Measurements from ENCODE around the gene GGT6.

GGT6 gene

DNA sequence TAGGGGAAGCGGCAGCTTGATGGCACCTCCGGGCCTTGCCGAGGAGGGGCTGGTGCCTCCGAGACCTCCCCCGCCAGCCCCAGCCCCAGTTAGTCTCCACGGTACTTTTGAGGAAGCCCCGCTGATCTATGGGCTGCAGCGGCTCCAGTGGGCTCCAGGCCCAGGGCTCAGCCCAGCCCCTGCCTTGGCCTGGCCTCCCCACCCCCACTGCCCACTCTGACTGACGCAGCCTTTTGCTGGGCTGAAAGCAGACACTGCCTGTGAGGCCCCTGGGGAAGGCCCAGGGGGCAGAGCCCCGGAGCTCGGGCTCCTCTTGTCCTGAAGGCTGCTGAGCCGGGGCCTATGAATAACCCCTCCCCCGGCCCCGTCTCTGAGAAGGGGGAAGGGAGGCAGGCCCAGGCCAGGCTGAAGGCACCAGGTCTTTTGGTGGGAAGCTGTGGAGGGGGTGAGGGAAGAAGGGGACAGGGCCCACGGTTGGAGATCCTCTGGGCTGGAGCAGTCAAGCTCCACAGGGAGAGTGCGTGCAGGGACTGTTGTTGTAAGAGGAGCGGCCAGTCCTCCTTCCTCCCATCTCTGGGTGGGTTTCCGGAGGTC lies 16.4 kb upstream of the GGT6 start:
- Histone ChIP-seq H3K4me3 (ENCODE audit: low read length) (no peak overlapping the region), H3K36me3 (ENCODE audit: control insufficient read depth, insufficient read depth, low read length) (no peaks in the 10 kb centered on the region), H3K9me3 (ENCODE audit: control insufficient read depth, insufficient read depth, low read length) (no peaks in the 10 kb centered on the region), H3K4me1 (ENCODE audit: control insufficient read depth, insufficient read depth, low read length) (peaks cover 15% of the 10 kb centered on the region), H3K27me3 (ENCODE audit: control insufficient read depth, insufficient read depth, low read length) (no peaks in the 10 kb centered on the region), H3K27ac (ENCODE audit: low read length) (no peak overlapping the region)
- DNase-seq (ENCODE audit: low read depth, low spot score) = no peak
- no CpG with 5 or more reads among the region's 18 CpGs for WGBS (ENCODE audit: insufficient coverage, insufficient read length)

DNA sequence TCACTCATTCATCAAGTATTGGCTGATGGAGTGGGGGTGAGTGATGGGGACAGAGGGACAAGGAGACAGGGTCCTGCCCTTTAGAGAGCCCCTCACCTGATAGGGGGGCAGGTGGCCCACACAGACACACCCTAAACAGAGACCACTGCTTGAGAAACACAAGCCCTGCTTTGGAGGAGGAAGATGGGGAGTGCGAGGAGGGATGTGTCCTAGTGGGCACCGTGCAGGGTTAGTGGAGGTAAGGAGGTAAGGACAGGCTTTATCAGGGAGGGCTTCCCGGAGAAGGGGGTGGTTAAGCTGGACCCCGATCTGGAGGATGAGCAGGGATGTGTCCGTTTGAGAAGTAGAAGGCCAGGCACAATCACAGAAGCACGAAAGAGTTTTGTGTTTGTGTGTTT lies 15.8 kb upstream of the GGT6 start:
- no peak overlapping the region for H3K4me3 ChIP-seq (ENCODE audit: low read length)
- H3K36me3 ChIP-seq (ENCODE audit: control insufficient read depth, insufficient read depth, low read length) = no peaks in the 10 kb centered on the region
- no CpG with 5 or more reads among the region's 6 CpGs for WGBS (ENCODE audit: insufficient coverage, insufficient read length)
- no peaks in the 10 kb centered on the region for H3K9me3 ChIP-seq (ENCODE audit: control insufficient read depth, insufficient read depth, low read length)
- no peak for DNase-seq (ENCODE audit: low read depth, low spot score)
- H3K27ac ChIP-seq (ENCODE audit: low read length) = no peak overlapping the region
- H3K4me1 ChIP-seq (ENCODE audit: control insufficient read depth, insufficient read depth, low read length) = peaks cover 15% of the 10 kb centered on the region
- no peaks in the 10 kb centered on the region for H3K27me3 ChIP-seq (ENCODE audit: control insufficient read depth, insufficient read depth, low read length)

DNA sequence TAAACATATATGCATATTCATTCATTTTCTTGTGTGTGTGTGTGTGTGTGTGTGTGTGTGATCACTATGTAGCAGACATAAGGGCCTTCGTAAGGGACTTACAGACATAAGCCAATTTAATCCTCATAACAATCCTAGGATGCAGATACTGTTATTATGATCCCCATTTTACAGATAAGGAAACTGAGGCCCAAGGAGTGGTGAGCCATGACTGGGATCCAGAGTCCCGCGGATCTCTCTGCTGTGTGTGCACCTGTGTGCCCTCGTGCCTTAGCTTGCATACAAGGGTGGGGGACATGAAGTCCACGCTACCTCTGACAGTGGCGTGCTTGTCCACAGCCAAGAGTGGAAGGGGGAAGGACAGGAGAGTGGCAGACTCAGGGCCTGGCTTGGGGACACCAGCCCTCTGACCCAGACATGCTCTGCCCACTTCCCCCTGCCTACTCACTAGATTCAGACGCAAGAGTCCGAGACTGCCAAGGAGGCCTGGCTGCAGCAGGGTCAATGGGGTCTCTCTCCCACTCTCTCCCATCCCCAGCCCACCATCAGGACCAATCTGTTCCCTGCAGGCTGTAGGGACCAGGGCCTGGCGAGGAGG lies 14.2 kb upstream of the GGT6 start:
- Histone ChIP-seq H3K4me1 (ENCODE audit: control insufficient read depth, insufficient read depth, low read length) (peaks cover 15% of the 10 kb centered on the region), H3K27me3 (ENCODE audit: control insufficient read depth, insufficient read depth, low read length) (no peaks in the 10 kb centered on the region), H3K27ac (ENCODE audit: low read length) (no peak overlapping the region), H3K9me3 (ENCODE audit: control insufficient read depth, insufficient read depth, low read length) (no peaks in the 10 kb centered on the region), H3K4me3 (ENCODE audit: low read length) (no peak overlapping the region), H3K36me3 (ENCODE audit: control insufficient read depth, insufficient read depth, low read length) (no peaks in the 10 kb centered on the region)
- no peak for DNase-seq (ENCODE audit: low read depth, low spot score)
- WGBS (ENCODE audit: insufficient coverage, insufficient read length) = no CpG with 5 or more reads among the region's 9 CpGs

DNA sequence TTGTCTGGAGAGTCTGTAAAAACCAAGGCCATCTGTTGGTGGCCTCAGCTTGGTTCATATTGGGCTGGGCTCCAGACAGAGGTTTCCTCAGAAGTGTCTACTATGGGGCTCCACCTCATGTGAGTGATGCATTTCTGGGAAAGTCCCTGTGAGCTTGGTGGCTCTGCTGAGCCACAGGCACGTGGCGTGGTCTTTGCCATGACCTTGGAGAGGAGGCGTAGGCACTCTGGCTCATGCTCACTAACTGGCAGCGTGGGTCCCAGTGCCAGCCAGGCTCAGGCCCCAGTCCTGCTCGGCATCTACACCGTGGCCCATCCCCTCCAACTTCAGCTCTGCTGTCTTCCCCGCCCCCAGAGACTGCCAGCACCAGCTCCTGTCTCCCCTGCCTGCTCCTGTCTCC lies 13.3 kb upstream of the GGT6 start:
- Histone ChIP-seq H3K9me3 (ENCODE audit: control insufficient read depth, insufficient read depth, low read length) (no peaks in the 10 kb centered on the region), H3K27ac (ENCODE audit: low read length) (no peak overlapping the region), H3K27me3 (ENCODE audit: control insufficient read depth, insufficient read depth, low read length) (no peaks in the 10 kb centered on the region), H3K4me1 (ENCODE audit: control insufficient read depth, insufficient read depth, low read length) (peaks cover 15% of the 10 kb centered on the region), H3K4me3 (ENCODE audit: low read length) (no peak overlapping the region), H3K36me3 (ENCODE audit: control insufficient read depth, insufficient read depth, low read length) (no peaks in the 10 kb centered on the region)
- no CpG with 5 or more reads among the region's 7 CpGs for WGBS (ENCODE audit: insufficient coverage, insufficient read length)
- no peak for DNase-seq (ENCODE audit: low read depth, low spot score)

DNA sequence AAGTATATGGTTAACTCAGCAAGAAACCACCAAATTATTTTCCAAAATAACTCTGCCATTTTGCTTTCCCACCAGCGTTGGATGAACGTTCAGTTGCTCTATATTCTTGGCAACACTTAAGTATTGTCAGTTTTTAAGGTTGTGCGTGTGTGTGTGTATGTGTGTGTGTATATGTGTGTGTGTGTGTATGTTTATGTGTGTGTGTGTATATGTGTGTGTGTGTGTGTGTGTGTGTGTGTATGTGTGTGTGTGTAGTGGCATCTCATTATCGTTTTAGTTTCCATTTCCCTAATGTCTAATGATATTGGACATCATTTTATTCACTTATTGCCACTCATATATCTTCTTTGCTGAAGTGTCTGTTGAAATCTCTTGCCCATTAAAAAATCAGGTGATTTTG lies 12.7 kb upstream of the GGT6 start:
- Histone ChIP-seq H3K4me3 (ENCODE audit: low read length) (no peak overlapping the region), H3K36me3 (ENCODE audit: control insufficient read depth, insufficient read depth, low read length) (no peaks in the 10 kb centered on the region), H3K27me3 (ENCODE audit: control insufficient read depth, insufficient read depth, low read length) (no peaks in the 10 kb centered on the region), H3K9me3 (ENCODE audit: control insufficient read depth, insufficient read depth, low read length) (no peaks in the 10 kb centered on the region), H3K27ac (ENCODE audit: low read length) (no peak overlapping the region), H3K4me1 (ENCODE audit: control insufficient read depth, insufficient read depth, low read length) (peaks cover 15% of the 10 kb centered on the region)
- WGBS (ENCODE audit: insufficient coverage, insufficient read length) = 100% methylated on average over 1 of the region's 4 CpGs
- no peak for DNase-seq (ENCODE audit: low read depth, low spot score)

DNA sequence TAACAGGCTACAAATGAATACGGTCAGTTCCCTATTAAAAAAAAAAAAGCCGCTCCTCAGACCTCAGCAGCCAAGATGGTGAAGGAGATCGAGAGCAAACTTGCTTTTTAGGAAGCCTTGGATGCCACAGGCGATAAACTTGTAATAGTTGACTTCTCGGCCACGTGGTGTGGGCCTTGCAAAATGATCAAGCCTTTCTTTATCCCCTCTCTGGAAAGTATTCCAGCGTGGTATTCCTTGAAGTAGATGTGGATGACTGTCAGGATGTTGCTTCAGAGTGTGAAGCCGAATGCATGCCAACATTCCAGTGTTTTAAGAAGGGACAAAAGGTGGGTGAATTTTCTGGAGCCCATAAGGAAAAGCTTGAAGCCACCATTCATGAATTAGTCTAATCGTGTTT lies 11.8 kb upstream of the GGT6 start:
- Histone ChIP-seq H3K27ac (ENCODE audit: low read length) (no peak overlapping the region), H3K36me3 (ENCODE audit: control insufficient read depth, insufficient read depth, low read length) (no peaks in the 10 kb centered on the region), H3K4me3 (ENCODE audit: low read length) (no peak overlapping the region), H3K4me1 (ENCODE audit: control insufficient read depth, insufficient read depth, low read length) (peaks cover 13% of the 10 kb centered on the region), H3K9me3 (ENCODE audit: control insufficient read depth, insufficient read depth, low read length) (no peaks in the 10 kb centered on the region), H3K27me3 (ENCODE audit: control insufficient read depth, insufficient read depth, low read length) (no peaks in the 10 kb centered on the region)
- no CpG with 5 or more reads among the region's 9 CpGs for WGBS (ENCODE audit: insufficient coverage, insufficient read length)
- DNase-seq (ENCODE audit: low read depth, low spot score) = no peak

DNA sequence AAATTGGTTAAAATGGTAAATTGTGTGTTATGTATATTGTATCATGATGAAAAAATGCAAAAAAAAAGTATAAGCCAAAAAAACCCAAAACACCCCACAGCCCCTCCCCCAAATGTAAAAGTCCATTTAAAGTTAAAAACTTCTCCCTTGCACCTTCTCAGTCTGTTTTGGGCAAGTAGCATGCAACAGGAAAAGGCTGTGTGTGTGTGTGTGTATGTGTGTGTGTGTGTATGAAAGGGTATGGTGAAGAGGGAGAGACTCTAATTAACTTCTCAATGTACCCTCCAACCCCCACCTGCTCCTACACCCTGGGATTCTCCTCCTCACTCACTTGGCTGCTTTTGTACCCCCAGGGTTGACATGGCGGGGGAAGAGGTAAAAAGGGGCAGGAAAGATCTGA lies 9.2 kb upstream of the GGT6 start:
- no peaks in the 10 kb centered on the region for H3K27me3 ChIP-seq (ENCODE audit: control insufficient read depth, insufficient read depth, low read length)
- DNase-seq (ENCODE audit: low read depth, low spot score) = no peak
- H3K4me1 ChIP-seq (ENCODE audit: control insufficient read depth, insufficient read depth, low read length) = no peaks in the 10 kb centered on the region
- H3K27ac ChIP-seq (ENCODE audit: low read length) = no peak overlapping the region
- no peaks in the 10 kb centered on the region for H3K36me3 ChIP-seq (ENCODE audit: control insufficient read depth, insufficient read depth, low read length)
- WGBS (ENCODE audit: insufficient coverage, insufficient read length) = no CpG with 5 or more reads among the region's 1 CpG
- H3K4me3 ChIP-seq (ENCODE audit: low read length) = no peak overlapping the region
- no peaks in the 10 kb centered on the region for H3K9me3 ChIP-seq (ENCODE audit: control insufficient read depth, insufficient read depth, low read length)

DNA sequence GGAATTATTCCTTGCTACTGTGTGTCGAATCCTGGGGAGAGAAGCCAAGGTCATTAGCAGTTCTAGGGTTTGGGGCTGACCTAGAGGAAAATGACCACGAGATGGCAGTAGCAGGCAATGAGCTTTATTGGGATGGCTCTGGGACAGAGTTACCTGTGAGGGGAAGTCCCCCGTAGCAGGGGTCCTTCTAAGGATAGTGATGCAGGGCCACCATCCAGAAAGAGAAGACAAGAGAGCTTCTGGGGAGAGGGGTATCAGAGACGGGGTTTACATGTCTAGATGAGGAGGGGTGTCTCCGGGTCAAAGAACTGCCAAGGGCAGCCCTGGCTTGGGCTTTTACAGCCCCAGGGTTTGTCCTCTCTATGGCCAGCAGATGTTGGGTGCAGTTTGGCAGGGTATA lies 6.4 kb upstream of the GGT6 start:
- Histone ChIP-seq H3K9me3 (ENCODE audit: control insufficient read depth, insufficient read depth, low read length) (no peaks in the 10 kb centered on the region), H3K36me3 (ENCODE audit: control insufficient read depth, insufficient read depth, low read length) (no peaks in the 10 kb centered on the region), H3K4me1 (ENCODE audit: control insufficient read depth, insufficient read depth, low read length) (no peaks in the 10 kb centered on the region), H3K27ac (ENCODE audit: low read length) (no peak overlapping the region), H3K27me3 (ENCODE audit: control insufficient read depth, insufficient read depth, low read length) (no peaks in the 10 kb centered on the region), H3K4me3 (ENCODE audit: low read length) (no peak overlapping the region)
- no CpG with 5 or more reads among the region's 5 CpGs for WGBS (ENCODE audit: insufficient coverage, insufficient read length)
- DNase-seq (ENCODE audit: low read depth, low spot score) = peak; percentile 90

DNA sequence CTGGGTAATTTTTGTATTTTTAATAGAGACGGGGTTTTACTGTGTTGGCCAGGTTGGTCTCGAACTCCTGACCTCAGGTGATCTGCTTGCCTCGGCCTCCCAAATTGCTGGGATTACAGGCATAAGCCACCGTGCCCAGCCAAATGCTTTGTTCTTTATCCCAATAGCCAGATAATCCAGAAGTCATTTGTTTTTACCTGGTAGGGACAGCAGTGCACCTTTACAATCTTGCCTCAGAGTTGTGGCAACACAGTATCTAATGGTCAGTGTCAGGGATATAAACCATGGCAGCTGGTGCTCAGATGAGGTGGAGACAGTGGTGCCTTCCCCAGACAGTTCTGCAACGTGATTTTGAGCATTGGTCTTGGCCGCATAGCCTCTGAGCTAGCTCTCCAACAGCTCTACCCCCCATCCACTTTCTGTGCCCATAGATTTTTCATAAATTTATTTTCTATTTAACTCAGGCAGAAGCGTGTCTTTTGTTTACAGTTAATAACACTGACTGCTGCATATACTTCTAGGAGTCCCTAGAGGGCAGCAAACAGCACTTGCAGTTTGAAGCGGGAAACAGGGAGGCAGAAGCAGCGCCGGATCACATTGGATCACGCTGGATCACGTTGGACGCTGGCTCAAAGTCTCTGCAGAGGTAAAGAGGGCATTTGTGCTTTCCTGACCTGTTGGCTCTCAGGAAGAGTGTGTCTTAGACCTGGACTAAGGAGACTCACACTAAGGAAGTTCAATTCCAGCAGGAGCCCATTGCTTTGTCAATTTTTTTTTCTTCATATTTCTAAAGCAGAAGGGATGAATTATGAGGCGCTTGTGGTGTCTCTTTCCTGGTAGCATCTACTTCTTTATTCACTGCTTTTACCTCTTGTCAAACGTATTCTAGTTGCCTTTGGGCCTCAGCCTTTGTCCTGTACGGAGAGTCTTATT lies 5.1 kb upstream of the GGT6 start:
- Histone ChIP-seq H3K36me3 (ENCODE audit: control insufficient read depth, insufficient read depth, low read length) (no peaks in the 10 kb centered on the region), H3K4me3 (ENCODE audit: low read length) (no peak overlapping the region), H3K27me3 (ENCODE audit: control insufficient read depth, insufficient read depth, low read length) (no peaks in the 10 kb centered on the region), H3K4me1 (ENCODE audit: control insufficient read depth, insufficient read depth, low read length) (no peaks in the 10 kb centered on the region), H3K9me3 (ENCODE audit: control insufficient read depth, insufficient read depth, low read length) (no peaks in the 10 kb centered on the region), H3K27ac (ENCODE audit: low read length) (no peak overlapping the region)
- DNase-seq (ENCODE audit: low read depth, low spot score) = peak; percentile 78
- WGBS (ENCODE audit: insufficient coverage, insufficient read length) = no CpG with 5 or more reads among the region's 16 CpGs

DNA sequence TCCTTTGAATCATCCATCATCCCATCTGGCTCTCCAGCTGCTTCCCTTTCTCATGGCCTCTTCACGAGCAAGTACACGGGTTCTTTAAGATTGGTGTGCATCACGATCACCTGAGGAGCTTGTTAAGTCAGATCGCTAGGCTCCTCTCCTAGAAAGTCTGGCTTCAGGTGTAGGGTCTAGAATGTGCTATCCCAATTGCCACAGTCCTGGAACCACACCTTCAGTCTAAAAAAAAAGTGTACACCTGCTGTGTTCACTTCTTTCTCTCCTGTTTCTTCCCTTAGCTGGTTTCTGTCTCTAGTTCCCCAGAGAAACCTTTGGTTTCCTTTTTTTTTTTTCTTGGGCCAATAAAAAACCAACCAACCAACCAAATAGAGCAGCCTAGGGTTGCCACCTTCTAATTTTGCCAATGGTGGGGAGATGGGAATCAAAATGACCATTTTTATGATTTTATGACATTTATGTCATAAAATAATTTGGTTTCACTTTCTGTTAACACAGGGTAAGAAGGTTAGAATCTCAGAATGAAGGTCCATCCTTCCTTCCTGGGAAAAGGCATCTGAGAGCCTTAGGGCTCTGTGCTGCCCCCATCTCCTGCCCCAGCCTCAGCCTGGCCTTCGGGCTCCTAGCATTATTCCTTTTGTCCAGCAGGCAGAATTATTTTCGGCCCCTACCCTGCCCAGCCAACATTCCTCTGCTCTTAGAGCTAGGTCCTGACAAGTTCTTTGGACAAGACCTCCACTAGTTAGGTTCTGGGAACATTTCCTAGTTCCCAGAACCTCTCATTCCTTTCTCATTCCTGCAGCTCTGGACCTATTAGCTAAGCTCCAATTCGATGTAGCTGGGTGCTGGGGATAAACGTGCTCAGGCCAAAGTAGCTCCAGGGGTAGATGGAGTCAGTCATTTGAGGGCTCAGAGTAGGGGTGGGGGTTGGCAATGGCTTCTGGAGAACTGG lies 1.9 kb upstream of the GGT6 start:
- H3K36me3 ChIP-seq (ENCODE audit: control insufficient read depth, insufficient read depth, low read length) = no peaks in the 10 kb centered on the region; the same call in 1 of the 2 replicates
- DNase-seq (ENCODE audit: low read depth, low spot score) = no peak
- H3K4me1 ChIP-seq (ENCODE audit: control insufficient read depth, insufficient read depth, low read length) = no peaks in the 10 kb centered on the region; the same call in 1 of the 2 replicates
- H3K27me3 ChIP-seq (ENCODE audit: control insufficient read depth, insufficient read depth, low read length) = no peaks in the 10 kb centered on the region
- no peaks in the 10 kb centered on the region for H3K9me3 ChIP-seq (ENCODE audit: control insufficient read depth, insufficient read depth, low read length)
- no peak overlapping the region for H3K4me3 ChIP-seq (ENCODE audit: low read length)
- no peak overlapping the region for H3K27ac ChIP-seq (ENCODE audit: low read length)
- no CpG with 5 or more reads among the region's 8 CpGs for WGBS (ENCODE audit: insufficient coverage, insufficient read length)

Data from iPS DF 6.9 (cell line).